ENCODE measurements around the gene GRSF1. TPM values are rescaled to one million over a fixed set of nuclear protein-coding genes. Genes with fewer than 3 reads are reported as not detected.

GRSF1 gene
- total RNA-seq (2022; extraction: Qiagen RNA extraction; ENCODE audit: low read depth), result 68.1 to 87.9 TPM (median 78.6 TPM) in 5 replicates

GRCh38 chr4:70839589-70840093 is at the start of gene GRSF1:
Gene GRSF1, minus strand, starts transcription at chr4:70839890. Its CDS starts 63 bp downstream, at chr4:70839827.

Other genes with a start within 250 kb of the GRSF1 start
- not detected in 5 replicates for gene AMBN, start 247.6 kb downstream of the GRSF1 start, total RNA-seq (2022; extraction: Qiagen RNA extraction; ENCODE audit: low read depth)
- gene ENAM, start 211.1 kb downstream of the GRSF1 start, total RNA-seq (2022; extraction: Qiagen RNA extraction; ENCODE audit: low read depth), result not detected in 5 replicates
- gene JCHAIN, start 173.4 kb downstream of the GRSF1 start, total RNA-seq (2022; extraction: Qiagen RNA extraction; ENCODE audit: low read depth), result 0.45 to 1.4 TPM in 2 of 5 replicates, not detected in the others
- 34.9 to 47.9 TPM (median 37.4 TPM) in 5 replicates for gene UTP3, start 151.4 kb downstream of the GRSF1 start, total RNA-seq (2022; extraction: Qiagen RNA extraction; ENCODE audit: low read depth)
- gene RUFY3, start 117.9 kb downstream of the GRSF1 start, total RNA-seq (2022; extraction: Qiagen RNA extraction; ENCODE audit: low read depth), result 5.7 to 8.4 TPM (median 7.4 TPM) in 5 replicates
- gene MOB1B, start 62.5 kb upstream of the GRSF1 start, total RNA-seq (2022; extraction: Qiagen RNA extraction; ENCODE audit: low read depth), result 3.5 to 7.1 TPM (median 6.9 TPM) in 5 replicates
- 7.6 to 23.7 TPM (median 19.7 TPM) in 5 replicates for gene DCK, start 153.8 kb upstream of the GRSF1 start, total RNA-seq (2022; extraction: Qiagen RNA extraction; ENCODE audit: low read depth)

Data from A549 treated with RU486 at 1 μM for 4 hours (cell line).